Measurements from ENCODE around the gene ETFA. TPM values are rescaled to one million over a fixed set of nuclear protein-coding genes. Genes with fewer than 3 reads are reported as not detected.
"Not testable (repeated sequence)": the region's sequence is repeated elsewhere in the genome, so short reads cannot be mapped to it uniquely, and the experiment has no call there.

The ETFA gene
- total RNA-seq, 1 donor from 2014 or later = 129 TPM

DNA sequence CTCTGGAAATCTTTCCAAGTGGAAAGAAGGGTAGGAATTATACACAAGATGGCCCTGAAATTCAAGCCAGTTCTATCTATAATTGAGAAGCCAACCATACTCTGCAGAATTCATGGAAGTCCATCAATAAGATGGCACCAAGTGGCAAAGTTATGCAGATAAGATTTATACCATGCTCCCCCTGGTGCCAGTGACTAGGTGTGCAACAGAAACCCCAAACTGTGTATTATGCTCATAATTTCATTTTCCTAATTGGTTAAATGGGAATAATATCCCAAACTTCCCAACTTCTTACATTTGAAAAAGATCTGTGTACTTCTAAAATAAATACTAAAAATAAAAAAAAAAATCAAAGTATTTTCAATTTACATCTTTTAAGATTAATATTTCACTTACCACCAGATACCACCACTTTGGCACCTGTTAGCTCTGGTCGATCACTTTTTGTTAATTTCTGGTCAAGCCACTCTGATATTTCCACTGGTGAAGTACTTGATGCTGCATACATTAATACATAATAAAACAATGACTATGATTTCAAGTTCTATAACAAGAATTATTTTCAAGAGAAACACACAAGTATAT, 25.9 kb downstream of the ETFA start:
- H3K9ac ChIP-seq (ENCODE audit: low read depth in 1 of 3, low read length in 3 of 3) = no peak overlapping the region
- H3K27ac ChIP-seq (ENCODE audit: low read depth, low read length) = no peak overlapping the region
- no peaks in the 10 kb centered on the region for H3K4me1 ChIP-seq (ENCODE audit: control insufficient read depth in 3 of 3, insufficient read depth in 3 of 3, low read length in 3 of 3)
- H3K4me3 ChIP-seq (ENCODE audit: low read length in 3 of 3) = no peak overlapping the region
- H3K27me3 ChIP-seq (ENCODE audit: control insufficient read depth in 3 of 3, insufficient read depth in 3 of 3, low read length in 3 of 3) = no peaks in the 10 kb centered on the region
- H3K9me3 ChIP-seq (ENCODE audit: control insufficient read depth in 3 of 3, low read length in 3 of 3) = no peaks in the 10 kb centered on the region
- peaks cover 11 to 45% (median 34%) of the 10 kb centered on the region in 3 donors for H3K36me3 ChIP-seq (ENCODE audit: control insufficient read depth in 3 of 3, insufficient read depth in 3 of 3, low read length in 3 of 3)

DNA sequence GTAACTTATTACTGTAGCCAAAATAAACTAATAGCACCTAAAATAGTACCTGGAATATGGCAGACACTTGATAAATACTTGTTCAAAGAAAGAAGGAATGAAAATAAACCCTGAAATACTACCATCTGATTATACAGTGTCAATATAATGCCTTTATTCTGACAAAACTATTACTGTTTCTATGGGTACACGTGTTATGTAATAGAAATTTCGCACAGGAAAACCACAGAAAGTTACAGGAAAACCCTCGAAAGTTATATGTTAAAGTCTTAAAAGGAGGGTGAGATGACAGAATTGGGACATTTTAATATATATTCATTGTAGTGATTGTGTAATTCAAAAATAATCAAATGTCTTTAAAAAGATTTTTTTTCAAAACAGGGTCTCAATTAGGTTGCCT, 28.8 kb downstream of the ETFA start:
- Histone ChIP-seq H3K27ac (ENCODE audit: low read depth, low read length) (no peak overlapping the region), H3K36me3 (ENCODE audit: control insufficient read depth in 3 of 3, insufficient read depth in 3 of 3, low read length in 3 of 3) (peaks cover 11 to 53% (median 51%) of the 10 kb centered on the region in 3 donors), H3K9me3 (ENCODE audit: control insufficient read depth in 3 of 3, low read length in 3 of 3) (no peaks in the 10 kb centered on the region), H3K27me3 (ENCODE audit: control insufficient read depth in 3 of 3, insufficient read depth in 3 of 3, low read length in 3 of 3) (no peaks in the 10 kb centered on the region), H3K4me3 (ENCODE audit: low read length in 3 of 3) (no peak overlapping the region), H3K4me1 (ENCODE audit: control insufficient read depth in 3 of 3, insufficient read depth in 3 of 3, low read length in 3 of 3) (no peaks in the 10 kb centered on the region), H3K9ac (ENCODE audit: low read depth in 1 of 3, low read length in 3 of 3) (no peak overlapping the region)

DNA sequence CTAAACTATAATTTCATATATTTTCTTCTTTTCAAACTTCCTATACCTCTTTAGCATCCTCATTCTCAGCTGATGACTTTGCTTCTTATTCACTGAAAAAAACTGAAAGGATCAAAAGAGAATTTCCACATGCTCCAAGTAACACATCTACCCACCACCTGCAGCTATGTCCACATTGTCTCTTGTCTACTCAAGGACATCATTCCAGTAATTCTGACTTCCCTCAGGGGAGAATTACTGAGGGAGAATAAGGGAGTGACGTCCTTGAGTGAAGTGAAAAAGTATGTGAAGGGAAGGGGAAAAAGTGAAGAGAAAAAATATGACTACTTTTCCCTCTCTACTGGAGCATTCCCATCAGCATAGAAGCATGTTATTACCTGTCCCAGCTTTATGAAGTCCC, 32.6 kb downstream of the ETFA start:
- Histone ChIP-seq H3K9me3 (ENCODE audit: control insufficient read depth in 3 of 3, low read length in 3 of 3) (no peaks in the 10 kb centered on the region), H3K9ac (ENCODE audit: low read depth in 1 of 3, low read length in 3 of 3) (no peak overlapping the region), H3K27ac (ENCODE audit: low read depth, low read length) (no peak overlapping the region), H3K4me3 (ENCODE audit: low read length in 3 of 3) (no peak overlapping the region), H3K4me1 (ENCODE audit: control insufficient read depth in 3 of 3, insufficient read depth in 3 of 3, low read length in 3 of 3) (no peaks in the 10 kb centered on the region), H3K27me3 (ENCODE audit: control insufficient read depth in 3 of 3, insufficient read depth in 3 of 3, low read length in 3 of 3) (no peaks in the 10 kb centered on the region), H3K36me3 (ENCODE audit: control insufficient read depth in 3 of 3, insufficient read depth in 3 of 3, low read length in 3 of 3) (peaks cover 15 to 37% (median 35%) of the 10 kb centered on the region in 3 donors)

DNA sequence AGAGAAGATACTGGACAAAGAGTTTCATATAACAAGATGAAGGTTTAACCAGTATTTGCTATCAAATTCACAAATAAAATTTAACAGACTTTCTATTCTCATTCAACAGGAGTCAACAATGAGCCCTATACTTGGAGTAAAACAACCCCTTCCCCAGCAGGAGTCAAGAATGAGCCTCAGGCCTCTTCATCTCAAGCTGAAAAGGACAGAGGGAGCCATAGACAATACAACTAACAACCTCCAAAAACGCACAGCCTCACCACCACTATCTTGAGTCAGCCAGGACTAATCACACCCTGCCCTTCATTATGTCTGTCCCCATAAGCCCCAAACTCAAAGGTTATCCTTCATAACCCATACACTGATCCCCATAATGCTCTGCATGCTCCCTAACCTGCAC, 36.4 kb downstream of the ETFA start:
- Histone ChIP-seq H3K9me3 (ENCODE audit: control insufficient read depth in 3 of 3, low read length in 3 of 3) (no peaks in the 10 kb centered on the region), H3K27me3 (ENCODE audit: control insufficient read depth in 3 of 3, insufficient read depth in 3 of 3, low read length in 3 of 3) (no peaks in the 10 kb centered on the region), H3K36me3 (ENCODE audit: control insufficient read depth in 3 of 3, insufficient read depth in 3 of 3, low read length in 3 of 3) (peaks cover 12 to 28% (median 18%) of the 10 kb centered on the region in 3 donors), H3K4me1 (ENCODE audit: control insufficient read depth in 3 of 3, insufficient read depth in 3 of 3, low read length in 3 of 3) (no peaks in the 10 kb centered on the region), H3K4me3 (ENCODE audit: low read length in 3 of 3) (no peak overlapping the region), H3K9ac (ENCODE audit: low read depth in 1 of 3, low read length in 3 of 3) (no peak overlapping the region), H3K27ac (ENCODE audit: low read depth, low read length) (no peak overlapping the region)

DNA sequence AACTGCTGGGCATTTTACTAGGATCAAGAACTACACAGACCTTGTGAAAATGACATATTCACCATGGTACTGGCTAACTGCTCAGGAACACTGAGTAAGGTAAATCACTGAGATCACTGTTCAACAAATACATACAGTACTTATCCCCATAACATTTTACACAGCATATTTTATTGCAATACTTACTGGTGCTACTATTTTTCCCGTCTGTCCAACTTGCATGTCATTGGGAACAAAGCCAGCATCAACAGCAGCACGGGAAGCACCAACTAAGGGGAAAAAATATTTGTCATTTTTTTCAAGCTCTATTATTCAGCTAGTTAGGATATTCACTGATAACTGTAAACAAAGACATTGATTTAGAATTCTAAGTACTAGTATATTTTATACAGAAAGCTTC, 37.0 kb downstream of the ETFA start:
- Histone ChIP-seq H3K4me3 (ENCODE audit: low read length in 3 of 3) (no peak overlapping the region), H3K9ac (ENCODE audit: low read depth in 1 of 3, low read length in 3 of 3) (no peak overlapping the region), H3K27ac (ENCODE audit: low read depth, low read length) (no peak overlapping the region), H3K4me1 (ENCODE audit: control insufficient read depth in 3 of 3, insufficient read depth in 3 of 3, low read length in 3 of 3) (no peaks in the 10 kb centered on the region), H3K9me3 (ENCODE audit: control insufficient read depth in 3 of 3, low read length in 3 of 3) (no peaks in the 10 kb centered on the region), H3K36me3 (ENCODE audit: control insufficient read depth in 3 of 3, insufficient read depth in 3 of 3, low read length in 3 of 3) (peaks cover 12 to 24% (median 19%) of the 10 kb centered on the region in 3 donors), H3K27me3 (ENCODE audit: control insufficient read depth in 3 of 3, insufficient read depth in 3 of 3, low read length in 3 of 3) (no peaks in the 10 kb centered on the region)

DNA sequence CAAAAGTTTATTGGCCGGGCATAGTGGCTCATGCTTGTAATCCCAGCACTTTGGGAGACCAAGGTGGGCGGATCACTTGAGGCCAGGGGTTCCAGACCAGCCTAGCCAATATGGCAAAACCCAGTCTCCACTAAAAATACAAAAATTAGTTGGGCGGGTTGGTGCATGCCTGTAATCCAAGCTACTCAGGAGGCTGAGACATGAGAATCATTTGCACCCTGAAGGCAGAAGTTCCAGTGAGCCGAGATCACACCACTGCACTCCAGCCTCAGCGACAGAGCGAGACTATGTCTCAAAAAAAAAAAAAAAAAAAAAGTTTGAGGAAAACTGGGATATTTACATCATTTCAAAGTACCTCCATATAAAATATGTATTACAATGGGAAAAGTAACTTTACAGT, 40.4 kb downstream of the ETFA start:
- Histone ChIP-seq H3K27me3 (ENCODE audit: control insufficient read depth in 3 of 3, insufficient read depth in 3 of 3, low read length in 3 of 3) (no peaks in the 10 kb centered on the region), H3K4me1 (ENCODE audit: control insufficient read depth in 3 of 3, insufficient read depth in 3 of 3, low read length in 3 of 3) (no peaks in the 10 kb centered on the region), H3K9ac (ENCODE audit: low read depth in 1 of 3, low read length in 3 of 3) (no peak overlapping the region), H3K4me3 (ENCODE audit: low read length in 3 of 3) (no peak overlapping the region), H3K27ac (ENCODE audit: low read depth, low read length) (no peak overlapping the region), H3K9me3 (ENCODE audit: control insufficient read depth in 3 of 3, low read length in 3 of 3) (peaks cover 0 to 3% (median 2%) of the 10 kb centered on the region in 3 donors), H3K36me3 (ENCODE audit: control insufficient read depth in 3 of 3, insufficient read depth in 3 of 3, low read length in 3 of 3) (peaks cover 15 to 30% (median 21%) of the 10 kb centered on the region in 3 donors)

DNA sequence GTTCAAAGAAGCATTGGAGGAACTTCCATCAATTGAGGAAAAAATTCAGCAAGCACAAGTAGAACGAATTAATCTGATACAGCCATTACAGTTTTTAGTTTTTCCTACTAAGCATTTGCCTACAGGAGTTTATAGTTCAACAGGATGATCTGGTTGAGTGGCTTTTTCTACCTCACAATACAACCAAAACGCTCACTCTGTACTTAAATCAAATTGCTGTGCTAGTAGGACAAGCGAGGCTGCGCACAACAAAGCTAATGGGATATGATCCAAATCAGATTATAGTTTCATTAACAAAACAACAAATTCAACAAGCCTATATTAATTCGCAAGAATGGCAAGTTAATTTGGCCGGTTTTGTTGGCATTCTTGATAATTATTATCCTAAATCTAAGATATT, 44.2 kb downstream of the ETFA start:
- Histone ChIP-seq H3K36me3 (ENCODE audit: control insufficient read depth in 3 of 3, insufficient read depth in 3 of 3, low read length in 3 of 3) (peaks cover 19 to 54% (median 33%) of the 10 kb centered on the region in 3 donors), H3K4me1 (ENCODE audit: control insufficient read depth in 3 of 3, insufficient read depth in 3 of 3, low read length in 3 of 3) (no peaks in the 10 kb centered on the region), H3K9ac (ENCODE audit: low read depth in 1 of 3, low read length in 3 of 3) (no peak overlapping the region), H3K9me3 (ENCODE audit: control insufficient read depth in 3 of 3, low read length in 3 of 3) (peaks cover 3 to 7% (median 4%) of the 10 kb centered on the region in 3 donors), H3K27ac (ENCODE audit: low read depth, low read length) (no peak overlapping the region), H3K4me3 (ENCODE audit: low read length in 3 of 3) (no peak overlapping the region), H3K27me3 (ENCODE audit: control insufficient read depth in 3 of 3, insufficient read depth in 3 of 3, low read length in 3 of 3) (no peaks in the 10 kb centered on the region)

DNA sequence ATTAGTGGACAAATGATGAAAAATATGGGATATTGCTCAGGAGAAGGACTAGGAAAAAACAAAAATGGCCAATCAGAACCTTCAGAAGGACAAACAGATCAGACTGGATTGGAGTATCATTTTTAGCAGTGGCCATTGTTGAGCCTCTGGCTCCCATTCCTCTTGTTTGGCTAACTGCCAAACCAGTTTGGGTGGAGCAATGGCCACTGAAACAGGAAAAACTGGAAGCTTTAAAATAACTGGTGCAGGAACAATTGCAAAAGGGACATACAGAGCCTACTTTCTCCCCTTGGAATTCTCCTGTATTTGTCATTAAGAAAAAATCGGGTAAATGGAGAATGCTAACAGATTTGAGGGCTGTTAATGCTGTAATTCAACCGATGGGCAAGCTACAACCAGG, 45.5 kb downstream of the ETFA start:
- not testable (repeated sequence) for H3K4me1 ChIP-seq (ENCODE audit: control insufficient read depth in 3 of 3, insufficient read depth in 3 of 3, low read length in 3 of 3); H3K27ac ChIP-seq (ENCODE audit: low read depth, low read length); H3K9me3 ChIP-seq (ENCODE audit: control insufficient read depth in 3 of 3, low read length in 3 of 3); H3K4me3 ChIP-seq (ENCODE audit: low read length in 3 of 3); H3K9ac ChIP-seq (ENCODE audit: low read depth in 1 of 3, low read length in 3 of 3); H3K27me3 ChIP-seq (ENCODE audit: control insufficient read depth in 3 of 3, insufficient read depth in 3 of 3, low read length in 3 of 3)
- H3K36me3 ChIP-seq (ENCODE audit: control insufficient read depth in 3 of 3, insufficient read depth in 3 of 3, low read length in 3 of 3) = peaks cover 22 to 55% (median 36%) of the 10 kb centered on the region in 3 donors

DNA sequence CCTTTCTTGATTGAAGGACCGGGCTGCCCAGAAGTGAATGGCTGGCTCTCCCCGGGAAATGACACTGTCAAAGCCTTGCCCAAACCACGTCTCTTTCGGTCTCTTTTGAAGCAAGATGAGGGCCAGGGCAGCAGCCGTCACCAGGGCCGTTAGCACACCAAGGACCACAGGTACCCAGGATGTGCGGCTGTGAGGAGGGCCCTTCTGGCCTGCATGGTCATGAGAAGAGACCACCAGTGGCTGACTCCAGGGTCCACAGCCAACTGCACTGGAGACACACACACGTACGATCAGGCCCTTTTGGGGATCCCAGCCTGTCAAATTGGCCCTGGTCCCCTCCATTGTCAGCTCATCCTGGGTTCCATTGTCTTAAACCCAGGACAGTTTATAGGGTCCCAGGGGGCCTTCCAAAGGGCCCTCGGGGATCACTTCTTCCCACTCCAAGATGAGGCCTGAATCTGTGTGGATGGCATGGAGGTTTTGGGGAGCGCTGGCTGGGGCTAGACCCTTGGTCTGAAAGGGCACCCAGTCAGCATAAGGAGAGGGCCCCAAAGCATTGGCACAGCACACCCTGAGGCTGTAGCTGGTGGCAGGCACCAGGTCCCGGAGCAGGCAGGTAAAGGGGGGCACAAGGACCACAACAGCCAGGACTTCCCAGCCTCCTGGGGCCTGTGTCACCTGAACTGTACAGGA, 50.9 kb downstream of the ETFA start:
- Histone ChIP-seq H3K4me1 (ENCODE audit: control insufficient read depth in 3 of 3, insufficient read depth in 3 of 3, low read length in 3 of 3) (no peaks in the 10 kb centered on the region), H3K9ac (ENCODE audit: low read depth in 1 of 3, low read length in 3 of 3) (no peak overlapping the region), H3K36me3 (ENCODE audit: control insufficient read depth in 3 of 3, insufficient read depth in 3 of 3, low read length in 3 of 3) (peaks cover 33 to 48% (median 33%) of the 10 kb centered on the region in 3 donors), H3K27me3 (ENCODE audit: control insufficient read depth in 3 of 3, insufficient read depth in 3 of 3, low read length in 3 of 3) (no peaks in the 10 kb centered on the region), H3K4me3 (ENCODE audit: low read length in 3 of 3) (no peak overlapping the region), H3K9me3 (ENCODE audit: control insufficient read depth in 3 of 3, low read length in 3 of 3) (peaks cover 0 to 6% (median 4%) of the 10 kb centered on the region in 3 donors), H3K27ac (ENCODE audit: low read depth, low read length) (no peak overlapping the region)

DNA sequence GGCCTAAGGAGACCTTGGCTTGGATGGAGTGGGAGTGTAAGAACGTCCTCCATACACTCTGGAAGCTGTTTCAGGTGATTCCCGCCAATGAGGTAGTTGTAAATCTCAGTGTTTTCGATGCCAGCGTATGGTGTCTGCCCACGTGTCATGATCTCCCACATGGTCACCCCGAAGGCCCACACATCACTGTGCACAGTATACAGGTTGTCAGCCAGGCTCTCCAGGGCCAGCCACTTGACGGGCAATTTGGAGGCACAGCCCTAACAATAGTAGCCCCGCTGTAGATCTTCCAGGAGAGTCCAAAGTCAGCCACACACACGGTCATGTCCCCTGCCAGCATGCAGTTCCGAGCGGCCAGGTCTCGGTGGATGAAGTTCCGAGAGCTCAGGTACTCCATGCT, 51.9 kb downstream of the ETFA start:
- H3K9ac ChIP-seq (ENCODE audit: low read depth in 1 of 3, low read length in 3 of 3) = no peak overlapping the region
- H3K9me3 ChIP-seq (ENCODE audit: control insufficient read depth in 3 of 3, low read length in 3 of 3) = peaks cover 0 to 6% (median 4%) of the 10 kb centered on the region in 3 donors
- H3K27ac ChIP-seq (ENCODE audit: low read depth, low read length) = no peak overlapping the region
- no peaks in the 10 kb centered on the region for H3K27me3 ChIP-seq (ENCODE audit: control insufficient read depth in 3 of 3, insufficient read depth in 3 of 3, low read length in 3 of 3)
- H3K4me1 ChIP-seq (ENCODE audit: control insufficient read depth in 3 of 3, insufficient read depth in 3 of 3, low read length in 3 of 3) = no peaks in the 10 kb centered on the region
- H3K4me3 ChIP-seq (ENCODE audit: low read length in 3 of 3) = no peak overlapping the region
- peaks cover 28 to 39% (median 33%) of the 10 kb centered on the region in 3 donors for H3K36me3 ChIP-seq (ENCODE audit: control insufficient read depth in 3 of 3, insufficient read depth in 3 of 3, low read length in 3 of 3)
